Right lung (tissue), 5 donors: ENCODE measurements around the gene PNPLA2. TPM values are rescaled to one million over a fixed set of nuclear protein-coding genes. Genes with fewer than 3 reads are reported as not detected.

Source experiments
- DNase-seq, 2 donors: peaks; one replicate each; pipeline ENCODE4 v3.0.0-alpha.2; 2013
- polyA plus RNA-seq, 5 donors: library from polyadenylated mRNA; unstranded; fragments of 120-200 nt; gene quantifications; one replicate each; pipeline versions ENCODE4 v1.2.1 to v1.2.3, GENCODE V29; 2013; ENCODE audit warnings: inconsistent platforms in 1 of 5, low replicate concordance in 1 of 5; ENCODE audit not compliant: insufficient read length in 5 of 5, insufficient read depth in 1 of 5

Gene PNPLA2
- polyA plus RNA-seq, 5 donors = 23.4 to 54.7 (median 38.0) TPM

DNA sequence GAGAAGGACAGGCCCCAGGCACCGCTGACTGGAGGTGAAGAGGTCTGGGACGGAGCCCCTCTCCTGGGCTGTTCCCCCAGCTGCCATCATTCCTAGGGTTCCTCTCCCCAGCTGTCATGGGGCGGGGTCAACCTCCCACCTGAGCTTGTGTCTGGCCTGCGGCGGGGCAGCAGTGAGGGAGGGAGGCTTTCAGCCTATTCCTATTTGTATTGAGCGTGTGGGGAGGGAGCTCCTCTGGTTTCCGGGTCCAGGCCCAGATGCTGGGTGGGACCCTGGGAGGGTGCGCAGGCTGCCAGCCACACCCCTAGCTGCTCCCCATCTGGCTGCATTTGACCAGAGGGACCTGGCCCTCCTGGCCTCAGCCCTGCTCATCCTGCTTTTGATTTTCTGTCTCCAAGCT lies 37.7 kb downstream of the PNPLA2 start:
- no peak for DNase-seq

- no peak for DNase-seq
Measured at GRCh38 chr11:858053-858761, 39.5 kb downstream of the PNPLA2 start.

DNA sequence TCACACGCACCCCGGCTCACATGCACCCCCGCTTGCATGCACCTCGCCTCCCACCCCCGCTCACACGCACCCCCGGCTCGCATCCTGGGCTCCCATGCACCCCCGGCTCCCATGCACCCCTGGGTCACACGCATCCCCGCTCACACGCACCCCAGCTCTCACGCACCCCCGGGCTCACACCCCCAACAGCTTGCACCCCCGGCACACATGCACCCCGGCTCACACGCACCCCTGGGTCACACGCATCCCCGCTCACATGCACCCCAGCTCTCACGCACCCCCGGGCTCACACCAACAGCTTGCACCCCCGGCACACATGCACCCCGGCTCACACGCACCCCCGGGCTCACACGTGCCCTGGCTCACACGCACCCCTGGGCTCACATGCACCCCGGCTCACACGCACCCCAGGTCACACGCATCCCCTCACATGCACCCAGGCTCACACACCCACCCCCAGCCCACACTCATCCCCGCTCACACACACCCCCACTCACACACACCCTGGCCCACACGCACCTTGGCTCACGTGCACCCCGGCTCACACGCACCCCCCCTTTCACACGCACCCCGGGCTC lies 40.1 kb downstream of the PNPLA2 start:
- DNase-seq = no peak

- peak; percentile 90 for DNase-seq
Measured at GRCh38 chr11:859394-860131, 40.8 kb downstream of the PNPLA2 start.

GRCh38 chr11:860234-861104 lies 41.8 kb downstream of the PNPLA2 start:
- DNase-seq = no peak

- DNase-seq = no peak
Measured at GRCh38 chr11:861105-861479, 42.4 kb downstream of the PNPLA2 start.

DNA sequence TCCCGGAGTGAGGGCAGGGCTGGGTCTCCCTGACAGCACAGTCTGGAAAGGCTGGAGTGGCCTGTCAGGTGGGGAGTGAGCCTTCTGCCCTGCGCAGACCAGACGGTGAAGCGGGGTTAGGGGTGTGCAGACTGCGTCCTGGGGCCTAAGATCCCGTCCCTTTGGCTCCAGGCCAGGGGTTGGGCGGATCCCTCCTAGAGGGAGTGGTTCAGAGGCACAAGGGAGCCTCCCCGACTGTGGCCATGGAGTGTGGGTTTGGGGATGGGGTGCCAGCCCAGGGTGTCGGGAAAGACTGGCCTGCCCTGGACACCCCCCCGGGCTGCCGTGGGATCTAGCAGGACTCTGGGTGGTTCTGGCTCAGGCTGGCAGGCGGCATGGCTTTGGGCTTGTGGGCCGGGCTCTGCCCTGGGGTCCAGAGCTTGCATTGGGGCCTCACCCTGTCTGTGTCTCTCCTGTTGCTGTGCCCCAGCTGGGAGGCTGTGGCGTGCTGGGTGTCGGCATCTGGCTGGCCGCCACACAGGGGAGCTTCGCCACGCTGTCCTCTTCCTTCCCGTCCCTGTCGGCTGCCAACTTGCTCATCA lies 43.5 kb downstream of the PNPLA2 start:
- DNase-seq = no peak

GRCh38 chr11:862696-863022 lies 43.9 kb downstream of the PNPLA2 start:
- DNase-seq = no peak

GRCh38 chr11:863023-863909 lies 44.6 kb downstream of the PNPLA2 start:
- DNase-seq = no peak

DNA sequence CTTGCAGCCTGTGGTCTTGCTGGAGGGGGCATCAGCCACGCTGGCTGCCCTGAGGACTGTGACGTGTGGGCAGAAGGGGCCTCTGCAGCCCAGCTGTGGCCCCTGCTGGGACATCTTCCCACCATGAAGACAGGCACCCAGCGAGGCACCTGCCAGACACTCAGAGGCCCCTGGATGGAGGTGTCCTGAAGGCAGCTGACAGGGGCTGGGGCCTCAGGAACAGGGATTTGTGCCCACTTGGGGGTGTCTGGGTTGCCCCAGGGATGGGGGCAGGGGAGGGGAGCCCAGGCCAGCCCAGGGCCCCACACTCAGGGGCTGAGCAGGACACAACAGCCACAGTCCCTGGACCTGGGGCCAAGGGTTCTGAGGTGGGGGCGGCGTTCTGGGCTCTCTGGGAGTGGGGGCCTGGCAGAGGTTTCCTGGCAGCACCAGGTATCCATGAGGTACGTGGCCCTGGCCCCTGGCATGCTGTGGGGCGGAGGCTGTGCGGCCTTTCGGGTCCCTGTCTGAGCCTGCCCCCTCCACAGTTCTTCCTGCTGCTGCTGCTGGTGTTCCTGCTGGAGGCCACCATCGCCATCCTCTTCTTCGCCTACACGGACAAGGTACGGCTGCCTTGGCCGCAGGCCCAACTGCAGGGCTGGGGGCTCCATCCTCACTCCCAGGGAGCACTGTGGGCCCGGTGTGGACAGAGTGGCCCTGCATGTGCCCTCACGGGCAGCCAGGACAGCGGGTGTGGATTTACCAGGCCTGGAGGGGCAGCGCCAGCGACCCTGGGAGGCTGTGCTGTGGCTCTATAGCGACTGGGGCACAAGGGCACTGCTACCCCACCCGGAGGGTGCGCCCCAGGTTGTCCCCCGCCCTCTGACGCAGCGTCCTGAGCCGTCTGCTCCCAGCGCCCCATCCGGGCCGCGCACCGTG lies 45.5 kb downstream of the PNPLA2 start:
- no peak for DNase-seq

DNA sequence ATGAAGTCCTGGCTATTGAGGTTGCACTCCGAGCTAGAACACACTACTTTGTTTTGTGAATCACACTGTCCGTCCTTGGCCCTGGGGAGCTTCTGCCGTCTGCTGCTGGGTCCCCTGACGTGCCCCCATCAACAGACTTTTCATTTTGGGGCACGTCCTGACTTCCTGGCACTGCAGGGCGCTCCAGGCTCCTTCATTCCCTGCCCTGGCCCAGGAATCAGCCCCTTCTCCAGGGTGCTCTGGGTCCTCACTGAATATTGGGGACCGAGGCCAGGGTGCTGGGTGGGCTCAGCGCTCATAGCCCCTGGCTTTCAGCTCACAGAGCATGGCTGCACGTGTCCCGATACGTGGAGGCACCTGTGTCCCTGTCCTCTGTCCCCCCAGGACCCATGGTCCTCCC lies 46.2 kb downstream of the PNPLA2 start:
- DNase-seq = no peak

DNA sequence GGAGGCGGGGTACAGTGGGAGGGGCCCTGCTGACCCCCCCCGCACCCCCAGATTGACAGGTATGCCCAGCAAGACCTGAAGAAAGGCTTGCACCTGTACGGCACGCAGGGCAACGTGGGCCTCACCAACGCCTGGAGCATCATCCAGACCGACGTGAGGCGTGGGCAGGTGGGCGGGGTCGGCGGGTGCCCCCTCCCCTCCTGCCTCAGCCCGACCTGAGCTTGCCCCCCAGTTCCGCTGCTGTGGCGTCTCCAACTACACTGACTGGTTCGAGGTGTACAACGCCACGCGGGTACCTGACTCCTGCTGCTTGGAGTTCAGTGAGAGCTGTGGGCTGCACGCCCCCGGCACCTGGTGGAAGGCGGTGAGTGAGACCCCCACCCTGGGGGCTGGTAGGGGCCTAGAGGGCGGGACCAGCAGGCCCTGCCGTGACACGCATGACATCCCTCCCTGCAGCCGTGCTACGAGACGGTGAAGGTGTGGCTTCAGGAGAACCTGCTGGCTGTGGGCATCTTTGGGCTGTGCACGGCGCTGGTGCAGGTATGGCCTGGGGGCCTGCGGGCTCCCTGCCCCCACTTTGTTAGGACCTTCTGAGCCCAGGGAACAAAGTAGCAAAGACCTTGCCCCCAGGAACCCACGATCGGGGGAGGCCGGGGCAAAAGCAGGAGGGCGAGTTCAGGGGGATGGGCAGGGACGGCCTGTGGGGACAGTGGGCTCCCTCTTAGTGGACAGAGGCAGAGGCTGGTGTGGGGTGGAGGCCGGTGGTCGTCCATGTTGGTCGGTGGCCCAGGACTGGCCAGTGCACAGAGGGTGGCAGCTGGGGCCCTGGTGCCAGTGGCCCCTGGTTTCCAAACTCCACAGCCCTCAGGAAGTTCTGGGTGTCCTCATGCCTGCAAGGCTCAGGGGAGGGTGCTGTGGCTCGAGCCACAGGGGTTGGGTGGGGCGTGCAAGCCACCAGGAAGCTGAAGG lies 47.0 kb downstream of the PNPLA2 start:
- no peak for DNase-seq

GRCh38 chr11:866481-866880 lies 47.8 kb downstream of the PNPLA2 start:
- DNase-seq = no peak

DNA sequence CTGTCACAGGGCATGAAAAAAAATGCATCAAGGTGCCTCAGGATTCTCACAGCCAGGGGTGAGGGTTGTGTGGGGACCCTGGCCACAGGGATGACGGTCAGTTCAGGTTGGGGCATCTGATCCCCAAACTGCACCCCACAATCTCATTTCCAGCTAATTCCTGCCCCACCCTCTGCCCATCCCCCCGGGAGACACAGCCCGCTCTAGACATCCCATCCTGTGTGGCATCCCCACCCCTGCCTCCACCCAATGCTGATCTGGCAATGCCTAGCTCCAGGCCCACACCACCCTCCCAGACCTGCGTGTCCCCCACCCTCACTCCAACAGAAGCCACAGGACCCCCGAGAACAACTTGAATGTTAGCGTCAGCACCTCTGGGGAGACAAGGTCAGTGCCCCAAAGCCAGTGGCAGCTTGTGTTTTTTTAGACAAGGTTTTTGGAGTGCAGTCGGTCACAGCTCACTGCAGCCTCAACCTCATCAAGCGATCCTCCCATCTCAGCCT lies 49.2 kb downstream of the PNPLA2 start:
- DNase-seq = no peak

DNA sequence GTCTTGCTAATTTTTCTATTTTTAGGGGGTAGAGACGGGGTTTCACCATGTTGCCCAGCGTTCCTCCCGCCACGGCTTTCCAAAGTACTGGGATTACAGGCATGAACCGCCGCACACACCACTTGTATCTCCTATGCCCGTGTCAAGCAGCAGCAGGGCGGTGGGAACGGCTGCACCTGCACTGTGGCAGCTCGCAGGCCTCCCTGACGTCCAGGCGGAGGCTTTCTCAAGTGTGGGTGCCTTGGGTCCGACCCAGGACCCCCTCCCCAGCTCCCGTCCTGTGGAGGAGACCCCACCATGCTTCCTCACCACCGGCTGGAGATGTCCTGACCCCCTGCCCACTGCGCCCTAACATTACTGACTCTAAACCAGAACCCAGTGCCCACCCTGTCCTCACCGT lies 49.7 kb downstream of the PNPLA2 start:
- DNase-seq = no peak

DNA sequence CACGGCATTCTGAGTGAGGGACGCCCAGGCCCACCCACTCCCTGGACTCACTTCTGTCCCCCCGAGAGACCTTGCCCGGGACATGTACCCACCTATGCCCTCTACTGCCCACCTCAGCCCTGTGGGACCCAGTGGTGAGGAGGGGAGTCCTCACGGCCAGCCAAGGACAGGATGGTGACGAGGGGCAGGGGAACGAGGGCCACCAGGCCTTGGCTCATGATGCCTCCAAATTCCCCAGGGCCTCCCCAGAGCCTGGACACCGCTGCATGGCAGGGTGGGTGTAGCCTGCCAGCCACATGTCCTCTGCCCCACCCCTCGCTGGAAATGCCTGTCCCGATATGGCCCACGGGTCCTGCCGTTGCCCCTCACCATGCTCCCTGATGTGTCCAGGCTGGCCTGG lies 50.1 kb downstream of the PNPLA2 start:
- DNase-seq = no peak

GRCh38 chr11:869399-870126 lies 50.8 kb downstream of the PNPLA2 start:
- no peak for DNase-seq

GRCh38 chr11:870127-870413 lies 51.4 kb downstream of the PNPLA2 start:
- DNase-seq = no peak
